Measurements from ENCODE around the gene FILIP1L.

GRCh38 chr3:100005665-100006393, 108.5 kb downstream of the FILIP1L start:
- no peak for TF ChIP-seq CTCF (IDR thresholded peaks at IDR 0.05)
- TF ChIP-seq POLR2A (IDR thresholded peaks at IDR 0.05), result no peak

Data from adrenal gland (tissue), 5 donors.